Neural cell (in vitro differentiated cells): Measurements from ENCODE around the gene CSF2RB. TPM values are rescaled to one million over a fixed set of nuclear protein-coding genes. Genes with fewer than 3 reads are reported as not detected.

Experiments used
- H2AFZ ChIP-seq: fragments of 200-600, 300-800 bp; sonication (generic), shearing (Covaris generic); 2 replicates; pipeline ENCODE4 v1.6.0; 2014; ENCODE audit warnings: low read depth, mild to moderate bottlenecking, antibody characterized with exemption, low read length, moderate library complexity
- H3F3A ChIP-seq: fragments of 200-600 bp; shearing (Covaris generic); 2 replicates; pipeline ENCODE4 v1.6.1; 2016; ENCODE audit warnings: mild to moderate bottlenecking, moderate library complexity, mixed read lengths, antibody characterized with exemption, low read length; ENCODE audit not compliant: insufficient read depth, poor library complexity, severe bottlenecking
- H3K27ac ChIP-seq: fragments of 200-600, 300-800 bp; sonication (generic), shearing (Covaris generic); 2 replicates; pipeline ENCODE4 v1.5.1; 2014; ENCODE audit warnings: mild to moderate bottlenecking, low read length, moderate library complexity
- H3K27me3 ChIP-seq: fragments of 300-800, 200-600 bp; sonication (generic), shearing (Covaris generic); 2 replicates; pipeline ENCODE4 v1.6.0; 2014; ENCODE audit warnings: mild to moderate bottlenecking, low read depth, low read length, moderate library complexity; ENCODE audit not compliant: insufficient read depth
- H3K36me3 ChIP-seq: fragments of 300-800, 200-600 bp; sonication (generic), shearing (Covaris generic); 2 replicates; pipeline ENCODE4 v1.5.1; 2014; ENCODE audit warnings: mild to moderate bottlenecking, antibody characterized with exemption, low read length, moderate library complexity; ENCODE audit not compliant: insufficient read depth
- H3K4me2 ChIP-seq: fragments of 300-800, 200-600 bp; sonication (generic), shearing (Covaris generic); 2 replicates; pipeline ENCODE4 v1.6.0; 2014; ENCODE audit warnings: mild to moderate bottlenecking, low read length
- H3K4me3 ChIP-seq: fragments of 300-800, 200-600 bp; sonication (generic), shearing (Covaris generic); 2 replicates; pipeline ENCODE4 v1.5.1; 2014; ENCODE audit warnings: mild to moderate bottlenecking, low read length, moderate library complexity
- H3K79me2 ChIP-seq: fragments of 200-600 bp; shearing (Covaris generic); replicated peaks from 2 replicates; pipeline ENCODE4 v1.6.0; 2014; ENCODE audit warnings: mild to moderate bottlenecking, low read length, moderate library complexity; ENCODE audit not compliant: insufficient read depth
- H3K9ac ChIP-seq: fragments of 300-800, 200-600 bp; sonication (generic), shearing (Covaris generic); 2 replicates; pipeline ENCODE4 v1.6.1; 2016; ENCODE audit warnings: mild to moderate bottlenecking, low read length, mixed read lengths
- H3K9me2 ChIP-seq: fragments of 200-600 bp; shearing (Covaris generic); 2 replicates; pipeline ENCODE4 v1.6.1; 2016; ENCODE audit warnings: mild to moderate bottlenecking, low read length, mixed read lengths; ENCODE audit not compliant: insufficient read depth
- H3K9me3 ChIP-seq: fragments of 200-600, 300-800 bp; sonication (generic), shearing (Covaris generic); 2 replicates; pipeline ENCODE4 v1.6.1; 2016; ENCODE audit warnings: mild to moderate bottlenecking, mixed run types, low read length, moderate library complexity, mixed read lengths
- H4K20me1 ChIP-seq: fragments of 200-600 bp; shearing (Covaris generic); 2 replicates; pipeline ENCODE4 v1.6.1; 2016; ENCODE audit warnings: mild to moderate bottlenecking, mixed run types; ENCODE audit not compliant: insufficient read depth
- EP300 ChIP-seq: fragments of 450-650 bp; conservative IDR thresholded peaks from 2 replicates; pipeline ENCODE4 v1.6.1; 2014; ENCODE audit warnings: antibody characterized with exemption, mild to moderate bottlenecking, moderate library complexity; ENCODE audit not compliant: poor library complexity, severe bottlenecking
- EZH2 ChIP-seq: fragments of 200-600, 300-800 bp; shearing (Covaris generic), sonication (generic); IDR thresholded peaks from 2 replicates; pipeline ENCODE4 v1.6.1; 2014; ENCODE audit warnings: antibody characterized with exemption, low read length, borderline replicate concordance, mild to moderate bottlenecking; ENCODE audit not compliant: insufficient read depth, poor library complexity, severe bottlenecking
- MXI1 ChIP-seq: fragments of 450-650 bp; conservative IDR thresholded peaks from 2 replicates; pipeline ENCODE4 v1.6.1; 2014; ENCODE audit warnings: antibody characterized with exemption, mild to moderate bottlenecking; ENCODE audit not compliant: poor library complexity, severe bottlenecking
- POLR2AphosphoS5 ChIP-seq: IDR thresholded peaks from 2 replicates; pipeline ENCODE4 v1.6.1; 2012
- RAD21 ChIP-seq: fragments of 450-650 bp; conservative IDR thresholded peaks from 2 replicates; pipeline ENCODE4 v1.6.1; 2014; ENCODE audit warnings: antibody characterized with exemption, mild to moderate bottlenecking, moderate library complexity
- SMC3 ChIP-seq: fragments of 450-650 bp; conservative IDR thresholded peaks from 2 replicates; pipeline ENCODE4 v1.6.1; 2014; ENCODE audit warnings: antibody characterized with exemption, mild to moderate bottlenecking, moderate library complexity; ENCODE audit not compliant: poor library complexity
- TAF1 ChIP-seq: IDR thresholded peaks from 2 replicates; pipeline ENCODE4 v1.6.1; 2012; ENCODE audit warnings: low read depth
- polyA plus RNA-seq: library from polyadenylated mRNA; depleted of rRNA; stranded (reverse); fragments of >200 nt; gene quantifications from 2 replicates; pipeline ENCODE4 v1.2.3, GENCODE V29; 2014
- TF ChIP-seq, protein P1 (sequence below): IDR thresholded peaks from 2 replicates; pipeline ENCODE4 v1.6.1; 2012; ENCODE audit warnings: borderline replicate concordance
- TF ChIP-seq, protein P2 (sequence below): fragments of 450-650 bp; IDR thresholded peaks from 2 replicates; pipeline ENCODE4 v1.5.1; 2014; ENCODE audit warnings: antibody characterized with exemption, mild to moderate bottlenecking, moderate library complexity; ENCODE audit not compliant: poor library complexity, severe bottlenecking

CSF2RB gene
- polyA plus RNA-seq, 1 donor from 2014 or later = not detected

GRCh38 chr22:36979016-36979910 is 65.8 kb downstream of the CSF2RB start:
- TF ChIP-seq RAD21 (no peak), POLR2AphosphoS5 (no peak), EP300 (no peak), EZH2 (no peak), MXI1 (no peak), SMC3 (no peak), TAF1 (no peak)
- TF ChIP-seq, protein P1, sequence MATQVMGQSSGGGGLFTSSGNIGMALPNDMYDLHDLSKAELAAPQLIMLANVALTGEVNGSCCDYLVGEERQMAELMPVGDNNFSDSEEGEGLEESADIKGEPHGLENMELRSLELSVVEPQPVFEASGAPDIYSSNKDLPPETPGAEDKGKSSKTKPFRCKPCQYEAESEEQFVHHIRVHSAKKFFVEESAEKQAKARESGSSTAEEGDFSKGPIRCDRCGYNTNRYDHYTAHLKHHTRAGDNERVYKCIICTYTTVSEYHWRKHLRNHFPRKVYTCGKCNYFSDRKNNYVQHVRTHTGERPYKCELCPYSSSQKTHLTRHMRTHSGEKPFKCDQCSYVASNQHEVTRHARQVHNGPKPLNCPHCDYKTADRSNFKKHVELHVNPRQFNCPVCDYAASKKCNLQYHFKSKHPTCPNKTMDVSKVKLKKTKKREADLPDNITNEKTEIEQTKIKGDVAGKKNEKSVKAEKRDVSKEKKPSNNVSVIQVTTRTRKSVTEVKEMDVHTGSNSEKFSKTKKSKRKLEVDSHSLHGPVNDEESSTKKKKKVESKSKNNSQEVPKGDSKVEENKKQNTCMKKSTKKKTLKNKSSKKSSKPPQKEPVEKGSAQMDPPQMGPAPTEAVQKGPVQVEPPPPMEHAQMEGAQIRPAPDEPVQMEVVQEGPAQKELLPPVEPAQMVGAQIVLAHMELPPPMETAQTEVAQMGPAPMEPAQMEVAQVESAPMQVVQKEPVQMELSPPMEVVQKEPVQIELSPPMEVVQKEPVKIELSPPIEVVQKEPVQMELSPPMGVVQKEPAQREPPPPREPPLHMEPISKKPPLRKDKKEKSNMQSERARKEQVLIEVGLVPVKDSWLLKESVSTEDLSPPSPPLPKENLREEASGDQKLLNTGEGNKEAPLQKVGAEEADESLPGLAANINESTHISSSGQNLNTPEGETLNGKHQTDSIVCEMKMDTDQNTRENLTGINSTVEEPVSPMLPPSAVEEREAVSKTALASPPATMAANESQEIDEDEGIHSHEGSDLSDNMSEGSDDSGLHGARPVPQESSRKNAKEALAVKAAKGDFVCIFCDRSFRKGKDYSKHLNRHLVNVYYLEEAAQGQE = no peak
- TF ChIP-seq, protein P2, sequence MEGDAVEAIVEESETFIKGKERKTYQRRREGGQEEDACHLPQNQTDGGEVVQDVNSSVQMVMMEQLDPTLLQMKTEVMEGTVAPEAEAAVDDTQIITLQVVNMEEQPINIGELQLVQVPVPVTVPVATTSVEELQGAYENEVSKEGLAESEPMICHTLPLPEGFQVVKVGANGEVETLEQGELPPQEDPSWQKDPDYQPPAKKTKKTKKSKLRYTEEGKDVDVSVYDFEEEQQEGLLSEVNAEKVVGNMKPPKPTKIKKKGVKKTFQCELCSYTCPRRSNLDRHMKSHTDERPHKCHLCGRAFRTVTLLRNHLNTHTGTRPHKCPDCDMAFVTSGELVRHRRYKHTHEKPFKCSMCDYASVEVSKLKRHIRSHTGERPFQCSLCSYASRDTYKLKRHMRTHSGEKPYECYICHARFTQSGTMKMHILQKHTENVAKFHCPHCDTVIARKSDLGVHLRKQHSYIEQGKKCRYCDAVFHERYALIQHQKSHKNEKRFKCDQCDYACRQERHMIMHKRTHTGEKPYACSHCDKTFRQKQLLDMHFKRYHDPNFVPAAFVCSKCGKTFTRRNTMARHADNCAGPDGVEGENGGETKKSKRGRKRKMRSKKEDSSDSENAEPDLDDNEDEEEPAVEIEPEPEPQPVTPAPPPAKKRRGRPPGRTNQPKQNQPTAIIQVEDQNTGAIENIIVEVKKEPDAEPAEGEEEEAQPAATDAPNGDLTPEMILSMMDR = no peak
- H3F3A ChIP-seq = no peaks in the 10 kb centered on the region

DNA sequence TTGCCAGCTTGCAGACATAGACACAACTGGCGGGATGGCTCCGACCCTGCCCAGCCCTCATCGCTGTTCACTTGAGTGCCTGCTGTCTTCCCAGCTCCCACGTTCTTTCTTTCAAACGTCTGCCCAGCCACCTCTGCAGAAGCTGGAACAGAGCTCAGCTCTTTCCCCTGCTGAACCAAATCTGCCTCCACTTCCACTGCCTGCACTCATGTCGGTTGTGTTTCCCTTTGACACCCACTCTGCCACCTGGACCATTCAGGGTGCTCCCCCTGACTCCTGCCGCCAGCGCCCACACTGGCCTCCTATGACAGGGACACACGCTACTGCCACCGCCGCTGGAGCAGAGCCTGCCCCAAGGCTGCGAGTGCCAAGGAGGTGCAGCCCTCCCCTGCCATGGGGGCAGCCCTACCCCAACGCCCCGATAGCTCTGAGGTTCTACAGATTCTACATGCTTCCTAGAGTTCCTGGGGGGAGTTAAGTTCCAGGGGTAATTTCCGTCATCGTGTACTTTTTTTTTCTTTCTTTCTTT is 67.9 kb downstream of the CSF2RB start:
- Histone ChIP-seq H3K9me3 (no peaks in the 10 kb centered on the region), H3K9ac (no peak overlapping the region), H2AFZ (no peak overlapping the region), H3K4me2 (no peak overlapping the region), H4K20me1 (no peaks in the 10 kb centered on the region), H3K4me3 (no peak overlapping the region), H3K27ac (no peak overlapping the region), H3K36me3 (no peaks in the 10 kb centered on the region), H3K9me2 (no peaks in the 10 kb centered on the region), H3F3A (no peaks in the 10 kb centered on the region), H3K79me2 (no peaks in the 10 kb centered on the region), H3K27me3 (no peaks in the 10 kb centered on the region)
- TF ChIP-seq POLR2AphosphoS5 = no peak
- no peak for TF ChIP-seq EZH2
- TF ChIP-seq, protein P2 = no peak
- no peak for TF ChIP-seq MXI1

More at GRCh38 chr22:36979016-36979910, 65.8 kb downstream of the CSF2RB start:
- Histone ChIP-seq H3K79me2 (no peaks in the 10 kb centered on the region), H3K9me3 (no peaks in the 10 kb centered on the region), H3K36me3 (no peaks in the 10 kb centered on the region), H3K4me2 (no peak overlapping the region), H4K20me1 (no peaks in the 10 kb centered on the region), H3K9me2 (no peaks in the 10 kb centered on the region), H3K27ac (no peak overlapping the region), H3K4me3 (no peak overlapping the region), H2AFZ (no peak overlapping the region), H3K27me3 (no peaks in the 10 kb centered on the region), H3K9ac (no peak overlapping the region)
